Renal pelvis (tissue), 4 donors: ENCODE data around the gene MYO1D. TPM values are rescaled to one million over a fixed set of nuclear protein-coding genes. Genes with fewer than 3 reads are reported as not detected.
"Not testable (repeated sequence)": the region's sequence is repeated elsewhere in the genome, so short reads cannot be mapped to it uniquely, and the experiment has no call there.

Experiments
- DNase-seq: peaks from one replicate; pipeline ENCODE4 v3.0.0-alpha.2; 2013
- polyA plus RNA-seq, 3 donors: library from polyadenylated mRNA; unstranded; fragments of 120-200 nt; gene quantifications; one replicate each; pipeline ENCODE4 v1.2.1, GENCODE V29; 2013; ENCODE audit not compliant: insufficient read length in 3 of 3

MYO1D gene
- polyA plus RNA-seq, 3 donors, result 26.1 to 30.1 (median 27.8) TPM

DNA sequence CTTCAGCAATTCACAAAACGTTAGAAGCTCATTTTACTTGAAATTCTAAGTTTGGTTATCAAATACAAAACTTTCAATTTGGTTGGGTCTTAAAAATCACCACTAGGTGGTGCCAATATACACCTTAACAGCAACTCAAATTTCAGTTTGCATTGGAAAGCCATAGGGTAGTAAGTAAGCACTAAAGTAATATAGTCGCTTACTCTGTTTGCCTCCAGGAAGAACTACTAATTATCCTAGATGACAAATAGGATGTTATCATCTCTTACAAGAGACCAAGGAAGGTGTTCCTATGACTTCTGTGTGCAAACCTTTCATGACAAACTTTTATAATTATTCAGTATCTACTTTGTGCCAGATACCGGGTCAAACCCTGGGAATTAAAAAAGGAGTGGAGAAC, 93.3 kb downstream of the MYO1D start:
- DNase-seq, result peak; percentile 42

DNA sequence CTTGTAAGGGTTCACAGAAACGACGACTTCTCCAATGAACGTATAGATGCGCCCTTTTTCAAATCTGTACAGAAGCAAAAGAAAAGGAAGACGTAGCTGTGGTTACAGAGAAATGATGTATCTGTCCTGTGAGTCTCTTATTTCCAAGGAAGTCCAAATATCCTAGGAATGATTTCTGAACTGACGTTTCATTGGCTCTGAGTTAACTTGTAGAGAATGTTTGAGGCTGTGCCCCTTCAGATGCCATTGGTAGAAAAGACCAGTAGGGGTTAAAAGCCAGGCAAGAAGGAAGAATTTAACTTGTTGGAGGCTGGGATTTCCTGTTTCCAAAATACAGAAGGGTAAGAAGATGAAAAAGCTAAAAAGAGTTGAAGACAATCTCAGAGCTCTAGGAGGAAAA, 96.2 kb downstream of the MYO1D start:
- no peak for DNase-seq

DNA sequence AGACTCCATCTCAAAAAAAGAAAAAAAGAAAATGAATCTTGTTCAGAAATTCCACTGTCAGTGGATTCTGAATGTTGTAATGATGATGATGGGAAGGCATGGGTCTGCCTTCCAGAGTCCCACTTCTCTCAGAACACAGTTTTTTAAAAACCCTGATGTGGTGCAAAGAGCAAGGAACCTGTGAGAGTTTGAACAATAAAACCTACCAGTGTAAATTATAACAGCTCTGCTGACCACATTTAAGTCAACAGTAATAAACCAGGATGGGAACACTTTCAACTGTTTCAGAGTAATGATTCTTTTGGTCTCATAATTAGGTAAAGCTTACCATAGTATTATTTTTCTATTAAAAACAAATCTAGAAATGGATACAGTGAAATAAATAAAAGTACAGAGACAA, 99.0 kb downstream of the MYO1D start:
- DNase-seq, result no peak

DNA sequence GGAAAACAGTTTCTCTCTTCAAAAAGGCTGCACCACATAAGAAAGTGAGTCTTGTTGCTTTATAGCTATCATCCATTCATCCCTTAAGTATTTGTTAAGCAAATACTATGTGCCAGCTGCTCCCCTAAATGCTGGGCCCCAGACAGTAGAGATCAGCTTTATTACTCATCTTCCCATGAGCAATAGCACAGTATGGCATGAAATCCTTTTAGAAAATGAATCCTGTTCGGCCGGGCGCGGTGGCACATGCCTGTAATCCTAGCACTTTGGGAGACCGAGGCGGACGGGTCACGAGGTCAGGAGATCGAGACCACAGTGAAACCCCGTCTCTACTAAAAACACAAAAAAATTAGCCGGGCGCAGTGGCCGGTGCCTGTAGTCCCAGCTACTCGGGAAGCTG, 99.5 kb downstream of the MYO1D start:
- DNase-seq, result no peak

DNA sequence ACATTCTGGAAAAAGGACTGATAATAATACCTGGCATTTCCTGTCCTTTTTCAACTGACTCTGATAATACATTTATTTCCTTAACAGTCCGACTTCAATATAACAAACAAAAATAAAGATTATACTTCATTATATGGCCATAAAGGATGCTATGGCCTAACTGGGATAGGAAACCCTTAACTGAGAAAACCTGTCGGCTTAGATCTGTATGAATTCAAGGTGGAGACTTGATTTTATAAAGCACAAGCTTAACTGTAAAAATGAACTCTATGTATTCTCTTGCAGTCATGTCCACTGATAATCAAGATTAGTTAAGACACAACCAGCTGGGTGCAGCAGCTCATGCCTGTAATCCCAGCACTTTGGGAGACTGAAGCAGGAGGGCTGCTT, 102.2 kb downstream of the MYO1D start:
- no peak for DNase-seq

DNA sequence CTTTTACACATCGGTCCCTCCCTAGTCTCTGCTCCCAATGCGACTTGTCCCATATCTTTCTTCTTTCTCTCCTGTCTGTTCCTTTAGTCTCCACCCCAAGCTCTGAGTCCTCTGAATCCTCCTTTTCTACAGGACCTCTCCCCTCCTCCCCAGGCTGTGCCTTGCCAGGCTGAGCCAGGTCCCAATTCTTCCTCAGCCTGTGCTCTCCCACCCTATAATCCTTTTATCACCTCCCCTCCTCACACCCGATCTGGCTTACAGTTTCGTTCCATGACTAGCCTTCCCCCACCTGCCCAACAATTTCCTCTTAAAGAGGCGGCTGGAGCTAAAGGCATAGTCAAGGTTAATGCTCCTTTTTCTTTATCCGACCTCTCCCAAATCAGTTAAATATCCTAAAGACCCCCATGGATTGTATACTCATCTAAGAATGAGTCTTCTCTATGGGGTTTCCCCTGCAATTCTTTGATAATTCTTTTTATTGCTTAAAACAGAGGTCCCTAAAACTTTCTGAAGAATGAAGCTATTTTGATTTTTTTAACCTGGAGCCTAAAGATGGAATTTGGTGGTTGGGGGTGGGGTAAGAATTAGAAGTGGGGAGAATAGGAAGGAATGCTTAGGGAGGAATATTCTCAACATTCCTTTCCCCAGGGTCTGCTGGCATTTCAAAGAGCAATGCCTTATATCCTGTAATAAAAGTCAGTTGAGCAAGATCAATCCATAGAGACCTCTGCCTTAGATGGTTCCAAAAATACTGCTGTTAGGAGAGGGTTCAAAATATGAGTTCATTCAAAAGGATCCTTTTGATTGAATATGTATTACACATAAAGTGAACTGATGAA, 102.8 kb downstream of the MYO1D start:
- no peak for DNase-seq

DNA sequence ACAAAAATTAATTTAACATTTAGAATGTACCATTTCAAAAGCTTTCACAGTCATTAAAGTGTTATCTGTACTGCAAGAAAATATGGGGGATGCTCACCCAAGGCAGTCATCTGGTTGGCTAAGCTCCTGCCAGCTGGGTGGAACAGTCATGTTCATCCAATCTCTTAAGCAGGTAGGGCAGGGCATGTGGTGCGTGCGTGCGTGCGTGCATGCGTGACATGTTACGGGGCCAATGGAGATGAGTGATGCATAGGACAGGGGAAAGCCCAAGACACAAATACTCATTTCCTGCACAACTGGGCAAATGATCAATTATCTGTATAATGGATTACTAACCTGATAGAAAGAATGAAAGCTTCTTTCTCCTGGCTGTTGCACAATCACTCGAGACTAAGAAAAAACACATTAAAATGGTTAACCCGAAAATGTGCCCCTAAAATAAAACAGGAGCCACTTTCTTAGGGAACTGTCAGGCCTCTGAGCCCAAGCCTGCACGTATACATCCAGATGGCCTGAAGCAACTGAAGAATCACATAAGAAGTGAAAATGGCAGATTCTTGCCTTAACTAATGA, 104.4 kb downstream of the MYO1D start:
- no peak for DNase-seq

DNA sequence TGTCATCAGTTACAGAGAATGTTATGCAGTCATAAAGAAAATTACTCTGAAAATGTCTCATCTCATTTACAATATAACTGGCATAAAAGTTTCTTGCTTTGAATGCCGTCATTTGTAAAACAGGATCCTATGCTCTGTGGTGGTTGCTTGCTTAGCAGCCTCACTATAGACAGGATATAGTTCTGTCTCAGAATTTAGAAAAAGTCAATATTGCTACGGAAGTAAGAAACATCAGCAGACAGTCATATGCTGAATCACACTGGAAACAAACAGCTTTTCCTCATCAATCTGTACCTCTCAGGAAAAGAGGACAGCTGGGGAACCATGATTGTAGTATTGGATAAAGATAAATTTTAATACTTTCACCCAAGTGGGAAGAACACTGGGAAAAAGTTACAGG, 105.5 kb downstream of the MYO1D start:
- no peak for DNase-seq

DNA sequence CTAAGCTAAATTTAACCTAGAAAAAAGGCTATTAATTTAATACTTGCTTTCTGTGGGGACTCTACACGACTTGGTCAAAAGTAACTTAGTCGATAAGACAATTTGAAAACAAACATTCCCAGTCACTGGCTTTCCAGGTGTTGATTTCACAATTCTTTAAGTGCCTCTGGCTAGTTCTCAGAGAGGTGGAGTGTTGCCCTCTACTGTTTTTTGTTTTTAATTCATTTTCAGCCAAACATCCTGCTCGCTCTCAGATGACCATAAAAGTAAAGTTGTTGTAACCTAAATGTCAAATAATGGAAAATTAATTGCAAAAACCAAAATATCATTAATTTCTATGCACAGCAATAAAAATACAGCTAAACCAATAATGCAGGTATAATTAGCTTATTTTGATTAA, 107.1 kb downstream of the MYO1D start:
- DNase-seq, result no peak

DNA sequence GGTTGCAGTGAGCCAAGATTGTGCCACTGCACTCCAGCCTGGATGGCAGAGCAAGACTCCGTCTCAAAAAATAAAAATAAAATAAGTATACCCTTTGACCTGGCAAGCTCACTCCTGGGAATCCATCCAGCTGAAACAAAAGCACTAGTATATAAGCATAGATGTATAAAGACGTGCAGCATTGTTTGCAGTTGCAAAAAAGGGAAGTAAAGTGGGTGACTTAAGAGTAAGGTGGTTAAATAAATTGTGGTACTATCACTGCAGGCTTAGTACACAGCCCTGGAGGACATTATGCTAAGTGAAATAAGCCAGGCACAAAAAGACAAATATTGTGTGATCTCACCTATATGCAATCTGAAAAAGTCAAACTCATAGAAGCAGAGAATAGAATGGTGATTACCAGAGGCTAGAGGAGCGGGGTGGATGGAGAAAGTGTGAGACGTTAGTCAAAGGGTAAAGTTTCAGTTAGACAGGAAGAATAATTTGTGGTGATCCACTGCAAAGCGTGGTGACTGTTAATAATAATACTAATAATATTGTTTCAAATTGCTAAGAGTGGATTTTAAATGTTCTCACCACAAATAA, 113.0 kb downstream of the MYO1D start:
- DNase-seq, result no peak

DNA sequence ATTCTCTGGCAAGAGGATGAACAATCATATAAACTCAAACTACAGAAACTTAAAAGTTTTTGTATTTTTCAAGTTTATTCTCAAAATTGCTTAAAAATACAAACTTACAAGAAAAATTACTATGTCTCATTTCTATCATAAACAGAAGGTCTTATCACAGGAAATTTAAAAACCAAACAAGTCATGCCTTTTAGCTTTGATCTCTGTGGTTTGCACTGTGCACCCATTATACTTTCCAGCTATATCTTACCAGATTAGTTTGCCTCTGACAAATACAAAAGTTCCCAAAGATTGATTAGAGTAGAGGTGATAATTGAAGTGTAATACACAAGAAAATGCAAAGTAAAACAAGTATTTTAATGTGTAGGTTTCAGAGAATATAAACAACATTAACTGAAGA, 117.4 kb downstream of the MYO1D start:
- DNase-seq, result no peak

DNA sequence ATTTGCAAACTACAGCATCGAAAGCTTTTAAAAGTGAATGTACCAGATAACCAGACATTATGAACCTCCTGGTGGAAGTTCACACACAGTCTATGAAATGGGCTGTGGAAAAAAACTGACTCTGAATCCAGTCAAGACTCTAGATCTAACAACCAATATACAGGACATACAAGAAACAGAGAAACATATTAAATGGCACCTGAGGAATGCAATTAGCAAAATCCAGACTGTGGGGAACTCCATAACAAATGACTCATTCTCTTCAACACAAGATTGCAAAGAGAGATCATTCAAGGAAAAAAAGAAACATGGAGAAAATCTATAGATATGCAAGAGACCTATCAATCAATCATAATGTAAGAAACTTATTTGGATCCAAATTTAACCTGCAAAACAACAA, 119.0 kb downstream of the MYO1D start:
- DNase-seq, result no peak

DNA sequence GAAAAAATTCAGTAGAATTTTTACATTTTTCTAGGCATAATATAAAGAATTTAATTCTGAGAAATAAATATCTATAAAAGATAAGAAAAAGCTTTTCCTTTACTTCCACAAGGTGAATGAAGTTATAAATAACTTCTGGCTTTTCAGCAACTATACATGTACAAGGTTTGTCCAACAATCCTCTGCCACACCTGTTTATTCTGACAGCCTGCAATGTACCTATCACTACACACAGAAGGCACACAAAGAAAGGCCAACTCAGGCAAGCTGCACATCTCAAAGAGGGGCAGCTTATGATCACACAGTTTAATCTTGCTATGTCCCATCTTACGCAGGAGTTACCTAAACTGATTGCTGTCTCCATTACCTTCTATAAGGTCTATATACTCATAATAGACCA, 120.2 kb downstream of the MYO1D start:
- no peak for DNase-seq

DNA sequence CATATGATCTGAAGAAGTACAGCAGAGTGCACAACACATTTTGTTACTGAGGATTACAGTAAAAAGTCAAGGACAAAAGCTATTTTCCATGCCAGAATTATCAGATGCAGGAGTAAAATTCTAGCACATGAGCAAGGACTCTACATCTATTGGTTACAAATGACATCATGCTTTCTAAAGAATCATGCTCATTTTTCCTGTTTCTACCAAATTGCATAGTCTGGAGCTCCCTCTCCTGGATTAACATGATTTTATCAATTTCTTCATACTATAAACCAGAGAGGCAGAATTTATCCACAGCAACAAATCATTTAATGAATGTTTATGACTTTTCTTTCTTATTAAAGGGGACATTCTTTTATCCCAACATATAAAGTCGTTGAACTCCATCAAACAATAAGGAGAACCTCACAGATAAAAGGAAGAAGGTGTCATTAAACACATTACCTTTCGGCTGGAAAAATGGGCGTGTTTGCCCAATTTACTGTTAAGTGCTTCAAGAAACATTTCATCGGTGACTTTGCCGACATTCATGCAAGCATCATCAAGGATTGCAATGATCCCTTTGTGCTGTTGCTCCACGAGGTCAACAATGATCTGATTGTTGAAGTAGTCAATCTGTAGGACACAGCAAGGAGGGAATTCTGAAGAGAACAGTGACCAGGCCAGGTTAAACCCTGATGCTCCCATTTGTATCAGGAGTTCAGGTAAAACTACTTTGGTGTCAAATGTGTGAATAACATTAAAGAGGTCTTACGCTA, 121.7 kb downstream of the MYO1D start:
- DNase-seq, result peak; percentile 71

DNA sequence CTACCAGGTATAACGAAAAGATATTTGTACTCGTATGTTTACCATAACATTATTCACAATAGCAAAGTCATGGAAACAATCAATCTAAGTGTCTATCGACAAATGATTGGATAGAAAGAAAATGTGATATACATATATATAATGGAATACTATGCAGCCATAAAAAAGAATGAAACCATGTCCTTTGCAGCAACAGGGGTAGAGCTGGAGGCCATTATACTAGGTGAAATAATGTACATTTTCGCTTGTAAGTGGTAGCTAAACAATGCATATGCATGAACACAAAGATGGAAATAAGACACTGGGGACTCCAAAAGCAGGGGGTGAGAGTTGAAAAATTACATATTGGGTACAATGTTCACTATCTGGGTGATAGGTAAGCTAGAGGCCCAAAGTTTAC, 124.0 kb downstream of the MYO1D start:
- DNase-seq, result no peak

DNA sequence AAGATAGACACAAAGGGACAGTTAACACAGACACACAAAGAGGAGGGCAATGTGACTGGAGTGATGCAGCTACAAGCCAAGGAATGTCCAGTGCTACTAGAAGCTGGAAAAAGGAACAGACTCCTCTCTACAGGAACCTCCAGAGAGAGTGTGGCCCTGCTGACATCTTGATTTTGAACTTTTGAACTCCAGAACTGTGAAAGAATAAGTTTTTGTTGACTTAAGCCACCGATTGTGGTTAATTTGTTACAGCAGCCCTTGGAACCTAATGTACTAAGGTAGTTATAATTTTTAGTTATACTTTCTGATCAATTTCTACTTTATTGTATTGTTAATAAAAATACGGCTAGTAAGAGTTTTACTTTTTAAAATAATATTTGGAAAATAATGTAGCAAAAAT, 129.1 kb downstream of the MYO1D start:
- DNase-seq, result no peak

DNA sequence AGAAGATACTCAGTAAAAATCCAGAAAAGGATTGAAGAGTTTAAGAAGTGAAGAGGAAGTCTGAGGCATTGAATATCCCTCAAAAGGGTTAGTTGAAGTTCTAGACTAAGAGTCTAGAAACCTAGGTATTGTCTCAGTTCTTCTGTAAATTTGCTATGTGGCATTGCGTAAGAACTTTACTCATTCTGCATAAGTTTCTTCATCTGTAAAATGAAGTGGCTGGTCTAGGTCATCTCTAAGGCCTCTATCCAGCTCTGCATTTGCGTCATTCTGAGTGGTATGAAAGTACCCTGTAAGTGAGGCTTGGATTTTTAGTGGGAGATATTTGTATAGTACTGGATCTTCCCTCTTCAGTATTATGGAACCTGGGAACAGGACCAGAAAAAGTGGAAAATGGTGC, 130.2 kb downstream of the MYO1D start:
- no peak for DNase-seq

DNA sequence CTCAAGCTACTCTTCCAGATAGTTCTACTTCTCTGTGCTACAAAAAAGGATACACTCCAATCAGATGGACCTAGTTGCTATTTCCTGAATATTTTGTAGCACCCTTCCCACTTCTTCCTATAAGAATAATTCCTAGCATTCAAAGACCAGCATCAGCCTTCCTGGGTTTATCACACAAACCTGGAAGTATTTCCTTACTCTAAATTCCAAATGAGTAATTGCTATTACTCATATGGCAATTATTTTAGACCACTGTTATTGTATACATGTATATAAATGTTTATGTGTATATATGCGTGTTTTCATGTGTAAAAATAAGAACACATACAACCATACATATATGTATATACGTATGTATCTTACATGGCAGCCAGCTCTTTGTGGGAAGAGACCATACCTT, 130.6 kb downstream of the MYO1D start:
- DNase-seq, result no peak

DNA sequence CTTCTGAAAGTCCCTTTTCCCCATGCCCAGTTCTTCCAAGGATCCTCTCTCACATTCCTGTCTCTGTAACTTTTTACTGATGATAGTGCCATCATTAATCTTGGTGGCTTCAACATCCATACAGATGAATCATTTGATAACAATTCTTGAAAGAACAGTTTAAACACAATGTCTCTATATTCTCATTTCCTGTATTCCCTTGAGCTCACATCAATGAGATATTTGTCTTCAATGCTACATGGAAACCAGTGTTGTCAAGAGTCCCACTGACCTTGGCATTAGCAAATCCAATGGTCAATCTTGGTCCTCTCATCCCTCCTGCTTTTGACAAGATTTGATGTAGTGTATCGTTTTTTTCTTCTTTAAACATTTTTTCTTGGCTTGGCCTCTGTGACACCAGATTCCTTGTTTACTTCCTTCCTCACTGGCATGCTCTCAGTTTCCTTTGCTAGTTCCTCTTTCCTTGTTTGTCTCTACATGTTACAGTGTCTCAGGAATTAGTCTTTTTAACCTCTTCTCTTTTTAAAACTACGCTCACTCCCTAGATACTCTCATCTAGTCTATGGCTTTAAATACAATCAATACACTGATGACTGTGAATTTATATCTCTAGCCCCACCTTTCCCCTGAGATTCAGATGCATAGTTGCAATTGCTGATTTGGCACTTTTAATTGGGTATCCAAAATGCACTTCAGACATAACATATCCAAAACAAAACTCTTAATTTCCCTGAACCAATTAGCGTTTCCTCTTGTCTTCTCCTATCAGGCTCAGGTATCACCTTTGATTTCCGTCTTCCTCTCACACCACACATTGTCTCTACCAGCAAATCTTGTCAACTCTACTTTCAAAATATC, 134.0 kb downstream of the MYO1D start:
- no peak for DNase-seq

DNA sequence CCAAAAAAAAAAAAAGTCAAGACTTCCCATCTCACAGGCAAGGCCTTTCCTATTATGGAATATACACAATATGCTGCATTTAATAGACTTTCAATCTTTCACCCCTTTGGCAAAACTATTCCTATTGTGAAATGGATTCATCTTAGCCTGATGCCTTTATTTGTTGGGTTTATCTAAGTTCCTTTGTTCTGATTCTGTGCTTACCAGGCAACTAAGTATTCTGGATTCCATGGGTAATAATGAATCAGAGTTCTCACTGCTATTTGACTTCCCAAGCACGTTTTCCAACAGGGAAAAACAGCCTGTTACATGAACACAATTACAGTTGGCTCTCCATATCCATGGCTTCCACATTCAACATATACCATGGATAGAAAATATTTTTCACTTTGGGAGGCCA, 135.5 kb downstream of the MYO1D start:
- no peak for DNase-seq

DNA sequence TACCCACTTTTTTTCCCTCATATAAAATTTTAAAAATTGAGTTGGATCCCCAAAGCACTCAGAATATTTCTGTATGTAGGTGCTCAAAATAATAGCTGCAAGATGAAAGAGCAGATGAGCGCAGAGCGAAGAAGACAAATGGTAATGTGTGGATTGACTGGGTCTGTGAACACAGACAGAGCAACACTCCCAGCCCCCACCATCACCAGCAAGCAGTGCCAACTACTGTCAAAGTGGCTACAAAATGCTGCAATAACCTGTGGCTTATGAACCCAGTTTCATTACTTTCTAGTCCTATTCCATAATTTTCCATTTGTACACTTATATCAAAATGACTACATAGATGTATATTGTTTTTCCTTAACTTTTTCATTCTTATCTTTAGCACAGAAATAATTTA, 137.2 kb downstream of the MYO1D start:
- DNase-seq, result no peak

DNA sequence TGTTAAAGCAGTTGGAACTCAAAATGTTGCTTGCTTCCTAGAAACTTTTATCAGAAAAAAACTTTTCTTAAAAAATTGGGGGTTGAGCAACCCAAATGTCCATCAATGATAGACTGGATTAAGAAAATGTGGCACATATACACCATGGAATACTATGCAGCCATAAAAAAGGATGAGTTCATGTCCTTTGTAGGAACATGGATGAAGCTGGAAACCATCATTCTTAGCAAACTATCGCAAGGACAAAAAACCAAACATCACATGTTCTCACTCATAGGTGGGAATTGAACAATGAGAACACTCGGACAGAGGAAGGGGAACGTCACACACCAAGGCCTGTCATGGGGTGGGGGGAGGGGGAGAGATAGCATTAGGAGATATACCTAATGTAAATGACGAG, 137.8 kb downstream of the MYO1D start:
- DNase-seq, result not testable (repeated sequence)
